H1 (cell line): Measurements from ENCODE around the gene NCOA5. TPM values are rescaled to one million over a fixed set of nuclear protein-coding genes. Genes with fewer than 3 reads are reported as not detected.

ENCODE experiments used
- CTCF ChIA-PET: fragments of 300-600 bp; sonication (Branson Sonifier 250); formaldehyde crosslinking; loops from one replicate; lab custom pipeline; 2021; ENCODE audit not compliant: partially characterized antibody; lab: Charles Lee
- POLR2A ChIA-PET: fragments of 300-600 bp; sonication (Branson Sonifier 250); formaldehyde crosslinking; loops from one replicate; lab custom pipeline; 2021; ENCODE audit warnings: inconsistent platforms; ENCODE audit not compliant: partially characterized antibody; lab: Charles Lee
- DNase-seq, 2 experiments: peaks; one replicate each; pipeline versions ENCODE4 v3.0.0 to v3.0.0-alpha.2; 2010 to 2022; ENCODE audit warnings: low spot score in 2 of 2, low read depth in 1 of 2, mixed read lengths in 1 of 2
- FAIRE-seq: peaks from 2 replicates; lab custom pipeline; 2011; peaks lifted over from hg19 to GRCh38; lab: Jason Lieb, UNC
- H2AFZ ChIP-seq: 2 replicates; pipeline ENCODE4 v1.8.1; 2012; ENCODE audit warnings: low read length, inconsistent platforms
- H2AK5ac ChIP-seq: 2 replicates; pipeline ENCODE4 v1.6.1; 2013; ENCODE audit warnings: low read depth, low read length
- H2BK120ac ChIP-seq: replicated peaks from 2 replicates; pipeline ENCODE3; 2013; ENCODE audit warnings: low read depth, low read length, inconsistent platforms
- H2BK12ac ChIP-seq: 2 replicates; pipeline ENCODE4 v1.6.1; 2013; ENCODE audit warnings: low read depth, low read length
- H2BK15ac ChIP-seq: 2 replicates; pipeline ENCODE4 v1.6.1; 2013; ENCODE audit warnings: low read length
- H2BK20ac ChIP-seq: 2 replicates; pipeline ENCODE4 v1.6.1; 2013; ENCODE audit warnings: low read length
- H2BK5ac ChIP-seq: 2 replicates; pipeline ENCODE4 v1.6.1; 2013; ENCODE audit warnings: low read depth, low read length
- H3K14ac ChIP-seq: 2 replicates; pipeline ENCODE4 v1.6.1; 2013; ENCODE audit warnings: inconsistent platforms; ENCODE audit not compliant: insufficient read length
- H3K18ac ChIP-seq: 2 replicates; pipeline ENCODE4 v1.6.1; 2013; ENCODE audit warnings: low read length; ENCODE audit errors: extremely low read depth
- H3K23ac ChIP-seq: 2 replicates; pipeline ENCODE4 v1.6.1; 2013; ENCODE audit warnings: inconsistent platforms; ENCODE audit not compliant: insufficient read length
- H3K23me2 ChIP-seq: 2 replicates; pipeline ENCODE4 v1.6.1; 2013; ENCODE audit warnings: low read depth, low read length
- H3K27ac ChIP-seq: 2 replicates; pipeline ENCODE4 v1.6.1; 2011; ENCODE audit warnings: low read depth, low read length, inconsistent platforms
- H3K27me3 ChIP-seq, 4 experiments: replicated peaks in 1 of 4; 1 replicate in 1 of 4; 2 replicates in 3 of 4; pipeline versions ENCODE4 v1.6.1 to v1.8.1; 2011 to 2013; ENCODE audit warnings: low read length in 3 of 4, mild to moderate bottlenecking in 3 of 4, inconsistent platforms in 2 of 4, mixed read lengths in 2 of 4, moderate library complexity in 1 of 4; ENCODE audit not compliant: control insufficient read depth in 3 of 4, insufficient read depth in 3 of 4; ENCODE audit errors: extremely low read depth in 1 of 4
- H3K36me3 ChIP-seq, 4 experiments: 2 replicates each; pipeline versions ENCODE4 v1.6.1 to v1.8.1; 2011 to 2013; ENCODE audit warnings: mild to moderate bottlenecking in 4 of 4, low read length in 3 of 4, moderate library complexity in 2 of 4, control low read depth in 1 of 4, inconsistent platforms in 1 of 4; ENCODE audit not compliant: insufficient read depth in 4 of 4, control insufficient read depth in 2 of 4
- H3K4ac ChIP-seq: replicated peaks from 2 replicates; pipeline ENCODE3; 2013; ENCODE audit warnings: low read length, low read depth, mixed read lengths, inconsistent platforms; ENCODE audit not compliant: insufficient read length
- H3K4me1 ChIP-seq, 4 experiments: replicated peaks in 1 of 4; 1 replicate in 1 of 4; 2 replicates in 3 of 4; pipeline versions ENCODE4 v1.6.1 to v1.8.1; 2011 to 2013; ENCODE audit warnings: low read length in 3 of 4, inconsistent platforms in 2 of 4, mixed read lengths in 1 of 4; ENCODE audit not compliant: insufficient read depth in 4 of 4, control insufficient read depth in 3 of 4
- H3K4me2 ChIP-seq, 2 experiments: 2 replicates each; pipeline versions ENCODE4 v1.6.1 to v1.8.1; 2011 to 2013; ENCODE audit warnings: low read depth in 2 of 2, low read length in 2 of 2, control low read depth in 1 of 2, inconsistent platforms in 1 of 2, mild to moderate bottlenecking in 1 of 2; ENCODE audit not compliant: insufficient read depth in 1 of 2
- H3K4me3 ChIP-seq, 4 experiments: fragments of 200-600, 300-600 bp in 1 of 4; sonication (generic), shearing (Covaris generic), sonication (Bioruptor Twin) in 1 of 4; 2 replicates each; pipeline versions ENCODE4 v1.5.1 to v1.8.1; 2011 to 2016; ENCODE audit warnings: low read length in 4 of 4, low read depth in 3 of 4, control low read depth in 2 of 4, inconsistent platforms in 2 of 4, mild to moderate bottlenecking in 2 of 4, mixed read lengths in 1 of 4, moderate library complexity in 1 of 4; ENCODE audit not compliant: insufficient read depth in 2 of 4; ENCODE audit errors: extremely low read depth in 1 of 4
- H3K56ac ChIP-seq: replicated peaks from 2 replicates; pipeline ENCODE3; 2013; ENCODE audit warnings: low read depth, mild to moderate bottlenecking, mixed read lengths, low read length, inconsistent platforms; ENCODE audit not compliant: insufficient read length
- H3K79me1 ChIP-seq: 2 replicates; pipeline ENCODE4 v1.6.1; 2013; ENCODE audit warnings: low read depth, low read length, control low read depth
- H3K79me2 ChIP-seq, 2 experiments: 2 replicates each; pipeline versions ENCODE4 v1.6.1 to v1.8.1; 2012 to 2013; ENCODE audit warnings: low read length in 2 of 2, mild to moderate bottlenecking in 2 of 2, inconsistent platforms in 1 of 2; ENCODE audit not compliant: insufficient read depth in 2 of 2, control insufficient read depth in 1 of 2
- H3K9ac ChIP-seq, 4 experiments: replicated peaks in 1 of 4; 1 replicate in 1 of 4; 2 replicates in 3 of 4; pipeline versions ENCODE4 v1.6.1 to v1.8.1; 2011 to 2013; ENCODE audit warnings: low read depth in 3 of 4, low read length in 3 of 4, control low read depth in 2 of 4, mild to moderate bottlenecking in 2 of 4, moderate library complexity in 2 of 4, inconsistent platforms in 1 of 4; ENCODE audit errors: extremely low read depth in 1 of 4
- H3K9me3 ChIP-seq, 2 experiments: 2 replicates each; pipeline versions ENCODE4 v1.6.1 to v1.8.1; 2012 to 2013; ENCODE audit warnings: mild to moderate bottlenecking in 2 of 2, moderate library complexity in 2 of 2, control low read depth in 1 of 2, inconsistent platforms in 1 of 2, low read depth in 1 of 2, low read length in 1 of 2, mixed read lengths in 1 of 2; ENCODE audit not compliant: insufficient read depth in 2 of 2
- H4K20me1 ChIP-seq, 2 experiments: replicated peaks in 1 of 2; 2 replicates each; pipeline versions ENCODE3 to v1.8.1; 2011 to 2013; ENCODE audit warnings: inconsistent platforms in 2 of 2, low read length in 2 of 2, mild to moderate bottlenecking in 1 of 2; ENCODE audit not compliant: insufficient read depth in 2 of 2, control insufficient read depth in 1 of 2
- H4K5ac ChIP-seq: 2 replicates; pipeline ENCODE4 v1.6.1; 2013; ENCODE audit warnings: low read length, low read depth, mixed read lengths, inconsistent platforms; ENCODE audit not compliant: insufficient read length
- H4K8ac ChIP-seq: 2 replicates; pipeline ENCODE4 v1.8.0; 2013; ENCODE audit warnings: mild to moderate bottlenecking, moderate library complexity, low read length, inconsistent platforms; ENCODE audit not compliant: insufficient read depth; ENCODE audit errors: extremely low read depth
- H4K91ac ChIP-seq: replicated peaks from 2 replicates; pipeline ENCODE3; 2013; ENCODE audit warnings: low read length, mixed read lengths, inconsistent platforms; ENCODE audit not compliant: insufficient read length
- KDM5A ChIP-seq: fragments of 200-600 bp; IDR thresholded peaks from 2 replicates; pipeline ENCODE4 v1.7.1; 2012; ENCODE audit warnings: mild to moderate bottlenecking, low read length, inconsistent platforms, mixed read lengths
- WGBS, 2 experiments: shearing (Covaris generic) in 1 of 2; methylation state at CpG; one replicate each; pipeline versions ENCODE4 v1.1.6 to v1.1.7; 2013 to 2015; ENCODE audit warnings: low lambda C conversion rate in 2 of 2, mixed read lengths in 2 of 2, inconsistent platforms in 1 of 2, low coverage in 1 of 2, missing lambda C conversion rate in 1 of 2; ENCODE audit not compliant: insufficient replicate concordance in 2 of 2, insufficient coverage in 1 of 2, insufficient read length in 1 of 2; ENCODE audit errors: extremely low coverage in 1 of 2, missing lambda C conversion rate in 1 of 2; 5-methylcytosine and 5-hydroxymethylcytosine counted together
- polyA plus RNA-seq, 7 experiments: library from polyadenylated mRNA; depleted of rRNA in 3 of 7; stranded (reverse) in 5 of 7; unstranded in 2 of 7; fragments of >200 nt in 5 of 7; fragments of 200-250 nt in 2 of 7; gene quantifications; 1 replicate in 5 of 7; 2 replicates in 1 of 7; 4 replicates in 1 of 7; pipeline versions ENCODE4 v1.2.1 to v1.2.3, GENCODE V29; 2011 to 2013; ENCODE audit warnings: missing spikeins in 2 of 7, mixed read lengths in 2 of 7
- total RNA-seq: library from RNA; stranded (reverse); fragmentation: NEBNext Ultra II Directional; extraction: Animal tissue kit (Norgen Biotek cat#: 25700); gene quantifications from 2 replicates; pipeline ENCODE4 v1.2.1, GENCODE V29; 2021

Gene NCOA5
- total and polyA plus RNA-seq, 2 of the 8 experiments (the other 6 are each of a cell fraction or from before 2014, with no cell fraction given): 20.4 to 29.0 TPM

DNA sequence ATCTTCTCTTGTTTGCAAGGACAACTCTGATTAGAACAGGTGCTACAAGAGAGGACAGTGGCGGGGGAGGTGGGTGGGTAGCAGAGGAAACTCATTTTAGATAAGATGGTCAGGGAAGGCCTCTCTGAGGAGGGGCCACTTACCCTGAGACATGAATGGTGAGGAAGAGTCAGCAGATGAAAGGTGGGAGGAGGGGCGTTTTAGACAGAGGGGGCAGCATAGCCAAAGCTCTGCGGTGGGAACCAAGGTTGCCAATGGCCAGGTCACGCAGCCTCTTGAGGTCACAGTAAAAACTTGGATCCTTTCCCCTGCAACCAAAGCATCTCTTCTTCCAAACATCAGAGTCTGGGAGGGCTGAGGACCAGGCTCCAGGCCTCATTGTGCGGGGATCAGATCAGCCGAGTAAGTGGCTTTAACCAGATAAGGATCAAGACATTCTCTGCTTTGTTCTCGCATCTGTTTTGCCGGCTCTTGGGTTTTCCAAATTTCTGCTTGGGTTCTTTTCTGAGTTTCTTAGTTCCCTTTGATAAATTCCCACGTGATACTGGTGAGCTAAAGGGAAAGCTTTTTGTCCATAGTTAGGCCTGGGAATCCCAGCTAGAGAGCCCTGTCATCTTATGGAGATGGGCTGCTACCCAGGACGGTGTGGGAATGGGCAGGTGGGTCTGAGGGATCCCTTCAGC is 22.8 kb upstream of the NCOA5 start:
- no peak overlapping the region for H3K4me3 ChIP-seq
- no peak overlapping the region for H3K4me2 ChIP-seq
- H3K14ac ChIP-seq: no peak overlapping the region
- H2AFZ ChIP-seq: no peak overlapping the region
- 86% methylated on average over 10 of the region's 10 CpGs; no CpG with 5 or more reads in 1 of the 2 experiments for WGBS, 2 experiments
- no peak overlapping the region for H2BK5ac ChIP-seq
- no peaks in the 10 kb centered on the region for H3K36me3 ChIP-seq
- no peak overlapping the region for H3K23ac ChIP-seq
- no peaks in the 10 kb centered on the region for H4K20me1 ChIP-seq
- no peaks in the 10 kb centered on the region for H3K79me1 ChIP-seq
- no peak overlapping the region for H3K9ac ChIP-seq
- no peak overlapping the region for H3K4ac ChIP-seq
- H3K4me1 ChIP-seq: no peaks in the 10 kb centered on the region
- no peak overlapping the region for H2BK12ac ChIP-seq
- H3K79me2 ChIP-seq: no peaks in the 10 kb centered on the region
- H2BK20ac ChIP-seq: no peak overlapping the region
- H4K8ac ChIP-seq: no peak overlapping the region
- no peak overlapping the region for H3K18ac ChIP-seq
- no peak for DNase-seq
- H3K9me3 ChIP-seq: no peaks in the 10 kb centered on the region
- no peak overlapping the region for H2BK15ac ChIP-seq
- H3K56ac ChIP-seq: no peak overlapping the region
- CTCF ChIA-PET: interaction anchor here (1.0 kb wide), 1 partner anchor 17 kb away, joined by 4 read pairs; no protein-coding TSS in a partner anchor
- H3K27me3 ChIP-seq: peaks cover 2 to 20% (median 9%) of the 10 kb centered on the region in 4 experiments; a peak in 6 of 7 replicates
- H3K27ac ChIP-seq: no peak overlapping the region
- FAIRE-seq: no peak
- peaks cover 1% of the 10 kb centered on the region; the same call in 1 of the 2 replicates for H3K23me2 ChIP-seq
- no peak overlapping the region for H4K91ac ChIP-seq
- H2BK120ac ChIP-seq: no peak overlapping the region
- no peak overlapping the region for H2AK5ac ChIP-seq
- H4K5ac ChIP-seq: no peak overlapping the region
- POLR2A ChIA-PET: no interaction called here
- TF ChIP-seq KDM5A: no peak
